Calu3 (cell line): ENCODE data around the gene MYL9. TPM values are rescaled to one million over a fixed set of nuclear protein-coding genes. Genes with fewer than 3 reads are reported as not detected.
"Not testable (repeated sequence)": the region's sequence is repeated elsewhere in the genome, so short reads cannot be mapped to it uniquely, and the experiment has no call there.

Experiments used
- BruUV-seq: library from RNA; stranded (reverse); fragments of 400-500 nt; replicated peaks from 2 replicates; lab custom pipeline; 2021; lab: Mats Ljungman, UMichigan
- CTCF ChIA-PET: fragments of 300-600 bp; sonication (Branson Sonifier 250); formaldehyde crosslinking; loops from one replicate; lab custom pipeline; 2022; ENCODE audit warnings: antibody characterized with exemption; lab: Charles Lee
- DNase-seq: peaks from one replicate; pipeline ENCODE4 v3.0.0; 2022
- H3K27ac Mint-ChIP-seq: one replicate; pipeline ENCODE4 v1.8.0; 2022; ENCODE audit warnings: mixed read lengths; ENCODE audit not compliant: unreplicated experiment
- H3K27me3 Mint-ChIP-seq: one replicate; pipeline ENCODE4 v1.8.0; 2022; ENCODE audit warnings: mixed read lengths; ENCODE audit not compliant: unreplicated experiment
- H3K36me3 Mint-ChIP-seq: one replicate; pipeline ENCODE4 v1.8.0; 2022; ENCODE audit warnings: mild to moderate bottlenecking, moderate library complexity, mixed read lengths; ENCODE audit not compliant: insufficient read depth, unreplicated experiment
- H3K4me1 Mint-ChIP-seq: one replicate; pipeline ENCODE4 v1.8.0; 2022; ENCODE audit warnings: mild to moderate bottlenecking, low read depth, mixed read lengths; ENCODE audit not compliant: unreplicated experiment
- H3K4me3 Mint-ChIP-seq: one replicate; pipeline ENCODE4 v1.8.0; 2022; ENCODE audit warnings: mild to moderate bottlenecking, low read depth, moderate library complexity, mixed read lengths; ENCODE audit not compliant: unreplicated experiment
- H3K9me3 Mint-ChIP-seq: one replicate; pipeline ENCODE4 v1.8.0; 2022; ENCODE audit warnings: low read depth, mixed read lengths; ENCODE audit not compliant: unreplicated experiment
- CTCF ChIP-seq: fragments of 200-600 bp; IDR thresholded peaks from one replicate; pipeline ENCODE4 v1.8.0; 2022; ENCODE audit warnings: antibody characterized with exemption; ENCODE audit not compliant: unreplicated experiment
- intact Hi-C: fragments of 100-400 bp; cut with micrococcal nuclease; formaldehyde crosslinking; loops from one replicate; pipeline ENCODE4 v1.10.0; 2022; ENCODE audit not compliant: unreplicated experiment
- total RNA-seq: library from RNA; stranded (reverse); gene quantifications from 2 replicates; pipeline ENCODE4 v1.2.3, GENCODE V29; 2022

The MYL9 gene
- total RNA-seq, 1 experiment from 2014 or later = 10.3 TPM

GRCh38 chr20:36563374-36563773 lies 22.1 kb downstream of the MYL9 start:
- intact Hi-C loops = no loop called here
- no peaks in the 10 kb centered on the region for H3K36me3 Mint-ChIP-seq
- CTCF ChIA-PET = no interaction called here
- DNase-seq = no peak
- H3K4me1 Mint-ChIP-seq = no peaks in the 10 kb centered on the region
- H3K27ac Mint-ChIP-seq = no peak overlapping the region
- peaks cover 9% of the 10 kb centered on the region for H3K27me3 Mint-ChIP-seq
- no peak for TF ChIP-seq CTCF
- H3K4me3 Mint-ChIP-seq = no peak overlapping the region
- H3K9me3 Mint-ChIP-seq = no peaks in the 10 kb centered on the region
- BruUV-seq = no TSS peak

DNA sequence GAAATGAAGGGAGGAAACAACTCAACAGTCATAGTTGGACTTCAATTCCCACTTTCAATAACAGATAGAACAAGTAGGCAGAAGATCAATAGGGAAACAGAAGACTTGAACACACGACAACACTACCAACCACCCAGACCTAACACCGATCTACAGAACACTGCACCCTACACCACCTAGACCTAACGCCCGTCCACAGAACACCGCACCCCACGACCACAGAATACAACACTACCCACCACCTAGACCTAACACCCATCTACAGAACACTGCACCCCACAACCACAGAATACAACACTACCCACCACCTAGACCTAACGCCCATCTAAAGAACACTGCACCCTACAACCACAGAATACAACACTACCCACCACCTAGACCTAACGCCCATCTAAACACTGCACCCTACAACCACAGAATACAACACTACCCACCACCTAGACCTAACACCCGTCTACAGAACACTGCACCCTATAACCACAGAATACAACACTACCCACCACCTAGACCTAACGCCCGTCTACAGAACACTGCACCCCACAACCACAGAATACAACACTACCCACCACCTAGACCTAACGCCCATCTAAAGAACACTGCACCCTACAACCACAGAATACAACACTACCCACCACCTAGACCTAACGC lies 22.9 kb downstream of the MYL9 start:
- DNase-seq, H3K36me3 Mint-ChIP-seq, H3K4me3 Mint-ChIP-seq, H3K4me1 Mint-ChIP-seq, H3K27me3 Mint-ChIP-seq, intact Hi-C loops, H3K9me3 Mint-ChIP-seq, CTCF ChIA-PET, BruUV-seq, H3K27ac Mint-ChIP-seq: not testable (repeated sequence)

- CTCF ChIA-PET, H3K27me3 Mint-ChIP-seq, intact Hi-C loops, H3K36me3 Mint-ChIP-seq, DNase-seq, H3K27ac Mint-ChIP-seq, BruUV-seq, H3K4me1 Mint-ChIP-seq, H3K9me3 Mint-ChIP-seq, H3K4me3 Mint-ChIP-seq: not testable (repeated sequence)
Observed at GRCh38 chr20:36564726-36565121, 23.4 kb downstream of the MYL9 start.

DNA sequence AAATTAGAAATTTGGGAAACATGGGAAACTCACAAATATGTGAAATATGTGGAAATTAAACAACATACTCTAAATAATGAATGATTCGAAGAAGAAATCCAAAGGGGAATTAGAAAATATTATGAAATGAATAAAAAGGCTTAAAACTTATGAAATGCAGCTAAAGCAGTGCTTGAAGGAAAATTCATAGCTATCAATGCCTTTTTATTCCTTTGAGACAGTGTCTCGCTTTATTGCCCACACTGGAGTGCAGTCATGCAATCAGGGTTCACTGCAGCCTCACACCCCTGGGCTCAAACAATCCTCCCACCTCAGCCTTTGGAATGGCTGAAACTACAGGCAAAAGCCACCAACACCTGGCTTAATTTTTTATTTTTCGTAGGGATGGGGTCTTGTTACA lies 24.2 kb downstream of the MYL9 start:
- intact Hi-C loops = no loop called here
- peaks cover 9% of the 10 kb centered on the region for H3K27me3 Mint-ChIP-seq
- no peaks in the 10 kb centered on the region for H3K4me1 Mint-ChIP-seq
- no peak overlapping the region for H3K4me3 Mint-ChIP-seq
- DNase-seq = no peak
- no TSS peak for BruUV-seq
- no peaks in the 10 kb centered on the region for H3K36me3 Mint-ChIP-seq
- H3K27ac Mint-ChIP-seq = no peak overlapping the region
- CTCF ChIA-PET = no interaction called here
- H3K9me3 Mint-ChIP-seq = no peaks in the 10 kb centered on the region
- TF ChIP-seq CTCF = no peak

GRCh38 chr20:36569847-36570429 lies 28.6 kb downstream of the MYL9 start:
- Mint-ChIP-seq H3K27ac (no peak overlapping the region), H3K27me3 (no peaks in the 10 kb centered on the region), H3K9me3 (no peaks in the 10 kb centered on the region), H3K4me3 (no peak overlapping the region), H3K4me1 (peaks cover 12% of the 10 kb centered on the region), H3K36me3 (peaks cover 33% of the 10 kb centered on the region)
- no peak for TF ChIP-seq CTCF
- intact Hi-C loops = no loop called here
- BruUV-seq = no TSS peak
- CTCF ChIA-PET = no interaction called here
- no peak for DNase-seq
